NCI-H82 treated with DMSO at 0.1 percent for 48 hours (cell line): ENCODE measurements around the gene CCDC196.
"Not testable (repeated sequence)": the region's sequence is repeated elsewhere in the genome, so short reads cannot be mapped to it uniquely, and the experiment has no call there.

Experiments used
- DNase-seq: peaks from one replicate; lab custom pipeline; 2025; ENCODE audit not compliant: unreplicated experiment; lab: John Stamatoyannopoulos, UW

Gene CCDC196

GRCh38 chr14:66495218-66496098, 9.3 kb downstream of the CCDC196 start:
- DNase-seq: peak; percentile 42

GRCh38 chr14:66496188-66496807, 10.1 kb downstream of the CCDC196 start:
- no peak for DNase-seq

GRCh38 chr14:66496911-66497310, 10.7 kb downstream of the CCDC196 start:
- no peak for DNase-seq

GRCh38 chr14:66498311-66498710, 12.1 kb downstream of the CCDC196 start:
- no peak for DNase-seq

- no peak for DNase-seq
Observed at GRCh38 chr14:66501592-66501991, 15.4 kb downstream of the CCDC196 start.

GRCh38 chr14:66502836-66503235, 16.7 kb downstream of the CCDC196 start:
- not testable (repeated sequence) for DNase-seq

GRCh38 chr14:66503532-66503931, 17.4 kb downstream of the CCDC196 start:
- no peak for DNase-seq

GRCh38 chr14:66507181-66507721, 21.1 kb downstream of the CCDC196 start:
- peak; percentile 48 for DNase-seq

GRCh38 chr14:66507722-66508546, 21.8 kb downstream of the CCDC196 start, which contains the start of gene GPHN:
Gene GPHN, plus strand, starts transcription at chr14:66508147.
- peak; percentile 89 for DNase-seq

GRCh38 chr14:66508547-66508845, 22.3 kb downstream of the CCDC196 start:
- DNase-seq: no peak

- peak; percentile 21 for DNase-seq
Observed at GRCh38 chr14:66508846-66509621, 22.9 kb downstream of the CCDC196 start.

GRCh38 chr14:66509874-66510273, 23.7 kb downstream of the CCDC196 start:
- no peak for DNase-seq

GRCh38 chr14:66511849-66512248, 25.7 kb downstream of the CCDC196 start:
- no peak for DNase-seq

- DNase-seq: no peak
Observed at GRCh38 chr14:66514213-66514612, 28.0 kb downstream of the CCDC196 start.

- no peak for DNase-seq
Observed at GRCh38 chr14:66530526-66530925, 44.4 kb downstream of the CCDC196 start.

- no peak for DNase-seq
Observed at GRCh38 chr14:66539034-66539433, 52.9 kb downstream of the CCDC196 start.

GRCh38 chr14:66540038-66540437, 53.9 kb downstream of the CCDC196 start:
- no peak for DNase-seq

GRCh38 chr14:66541627-66542026, 55.5 kb downstream of the CCDC196 start:
- no peak for DNase-seq

GRCh38 chr14:66543996-66544395, 57.8 kb downstream of the CCDC196 start:
- DNase-seq: no peak

- DNase-seq: not testable (repeated sequence)
Observed at GRCh38 chr14:66545191-66545590, 59.0 kb downstream of the CCDC196 start.

GRCh38 chr14:66545751-66546150, 59.6 kb downstream of the CCDC196 start:
- not testable (repeated sequence) for DNase-seq
